HPDE6-E6E7 (cell line): ENCODE data around the gene ACVRL1.

ENCODE experiments used
- DNase-seq: peaks from one replicate; pipeline ENCODE4 v3.0.0; 2011; ENCODE audit warnings: missing footprints; ENCODE audit errors: extremely low spot score

ACVRL1 gene

GRCh38 chr12:51915951-51916350 lies 8.6 kb downstream of the ACVRL1 start:
- DNase-seq = no peak

GRCh38 chr12:51917041-51917590 lies 9.8 kb downstream of the ACVRL1 start:
- DNase-seq = no peak

GRCh38 chr12:51917746-51918453 lies 10.6 kb downstream of the ACVRL1 start:
- no peak for DNase-seq

GRCh38 chr12:51920046-51920445 lies 12.7 kb downstream of the ACVRL1 start:
- DNase-seq = no peak

- DNase-seq = no peak
Observed at GRCh38 chr12:51921017-51921725, 13.9 kb downstream of the ACVRL1 start.

GRCh38 chr12:51922146-51922545 lies 14.8 kb downstream of the ACVRL1 start:
- no peak for DNase-seq

- DNase-seq = no peak
Observed at GRCh38 chr12:51922762-51923505, 15.6 kb downstream of the ACVRL1 start.

- DNase-seq = peak; percentile 34
Observed at GRCh38 chr12:51923506-51924365, 16.4 kb downstream of the ACVRL1 start.

GRCh38 chr12:51924551-51925319 lies 17.4 kb downstream of the ACVRL1 start:
- DNase-seq = no peak

- DNase-seq = no peak
Observed at GRCh38 chr12:51925346-51926063, 18.2 kb downstream of the ACVRL1 start.

GRCh38 chr12:51926064-51926632 lies 18.8 kb downstream of the ACVRL1 start:
- no peak for DNase-seq

GRCh38 chr12:51926718-51927117 lies 19.4 kb downstream of the ACVRL1 start:
- peak; percentile 49 for DNase-seq

- no peak for DNase-seq
Observed at GRCh38 chr12:51932218-51933076, 25.1 kb downstream of the ACVRL1 start.

GRCh38 chr12:51934080-51934479 lies 26.8 kb downstream of the ACVRL1 start:
- DNase-seq = no peak

GRCh38 chr12:51937926-51938325 lies 30.6 kb downstream of the ACVRL1 start:
- DNase-seq = no peak

GRCh38 chr12:51938726-51939125 lies 31.4 kb downstream of the ACVRL1 start:
- DNase-seq = no peak

GRCh38 chr12:51941011-51941581 lies 33.8 kb downstream of the ACVRL1 start:
- DNase-seq = no peak

- peak; percentile 78 for DNase-seq
Observed at GRCh38 chr12:51941604-51942003, 34.3 kb downstream of the ACVRL1 start.
